Activated T-cell treated with anti-CD3 and anti-CD28 coated beads for 24 hours (primary cell): ENCODE data around the gene WDR44.
A peak's percentile ranks its signal among the peaks of the same experiment; 100 is the strongest.
"Not testable (repeated sequence)": the region's sequence is repeated elsewhere in the genome, so short reads cannot be mapped to it uniquely, and the experiment has no call there.

Experiments
- DNase-seq: peaks from one replicate; pipeline ENCODE4 v3.0.0-alpha.2; 2020; ENCODE audit warnings: low read depth

WDR44 gene, protein sequence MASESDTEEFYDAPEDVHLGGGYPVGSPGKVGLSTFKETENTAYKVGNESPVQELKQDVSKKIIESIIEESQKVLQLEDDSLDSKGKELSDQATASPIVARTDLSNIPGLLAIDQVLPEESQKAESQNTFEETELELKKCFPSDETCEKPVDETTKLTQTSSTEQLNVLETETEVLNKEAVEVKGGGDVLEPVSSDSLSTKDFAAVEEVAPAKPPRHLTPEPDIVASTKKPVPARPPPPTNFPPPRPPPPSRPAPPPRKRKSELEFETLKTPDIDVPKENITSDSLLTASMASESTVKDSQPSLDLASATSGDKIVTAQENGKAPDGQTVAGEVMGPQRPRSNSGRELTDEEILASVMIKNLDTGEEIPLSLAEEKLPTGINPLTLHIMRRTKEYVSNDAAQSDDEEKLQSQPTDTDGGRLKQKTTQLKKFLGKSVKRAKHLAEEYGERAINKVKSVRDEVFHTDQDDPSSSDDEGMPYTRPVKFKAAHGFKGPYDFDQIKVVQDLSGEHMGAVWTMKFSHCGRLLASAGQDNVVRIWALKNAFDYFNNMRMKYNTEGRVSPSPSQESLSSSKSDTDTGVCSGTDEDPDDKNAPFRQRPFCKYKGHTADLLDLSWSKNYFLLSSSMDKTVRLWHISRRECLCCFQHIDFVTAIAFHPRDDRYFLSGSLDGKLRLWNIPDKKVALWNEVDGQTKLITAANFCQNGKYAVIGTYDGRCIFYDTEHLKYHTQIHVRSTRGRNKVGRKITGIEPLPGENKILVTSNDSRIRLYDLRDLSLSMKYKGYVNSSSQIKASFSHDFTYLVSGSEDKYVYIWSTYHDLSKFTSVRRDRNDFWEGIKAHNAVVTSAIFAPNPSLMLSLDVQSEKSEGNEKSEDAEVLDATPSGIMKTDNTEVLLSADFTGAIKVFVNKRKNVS

GRCh38 chrX:118345464-118346257 lies at the start of gene WDR44:
Gene WDR44 (plus strand): TSS chrX:118346106. CDS start chrX:118346504, 398 bp downstream.
- peak; percentile 88 for DNase-seq

GRCh38 chrX:118305827-118306226 lies 40.1 kb upstream of the WDR44 start:
- not testable (repeated sequence) for DNase-seq

- DNase-seq: no peak
Observed at GRCh38 chrX:118315529-118315928, 30.4 kb upstream of the WDR44 start.

DNA sequence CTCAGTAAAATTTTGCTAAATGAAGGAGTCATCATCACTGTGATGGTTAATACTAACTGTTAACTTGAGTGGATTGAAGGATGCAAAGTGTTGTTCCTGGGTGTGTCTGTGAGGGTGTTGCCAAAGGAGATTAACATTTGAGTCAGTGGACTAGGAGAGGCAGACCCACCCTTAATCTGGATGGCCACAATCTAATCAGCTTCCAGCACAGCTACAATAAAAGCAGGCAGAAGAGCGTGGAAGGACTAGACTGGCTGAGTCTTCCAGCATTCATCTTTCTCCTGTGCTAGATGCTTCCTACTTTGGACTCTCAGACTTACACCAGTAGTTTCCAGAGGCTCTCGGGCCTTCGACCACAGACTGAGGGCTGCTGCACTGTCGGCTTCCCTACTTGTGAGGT lies 21.3 kb upstream of the WDR44 start:
- DNase-seq: no peak

DNA sequence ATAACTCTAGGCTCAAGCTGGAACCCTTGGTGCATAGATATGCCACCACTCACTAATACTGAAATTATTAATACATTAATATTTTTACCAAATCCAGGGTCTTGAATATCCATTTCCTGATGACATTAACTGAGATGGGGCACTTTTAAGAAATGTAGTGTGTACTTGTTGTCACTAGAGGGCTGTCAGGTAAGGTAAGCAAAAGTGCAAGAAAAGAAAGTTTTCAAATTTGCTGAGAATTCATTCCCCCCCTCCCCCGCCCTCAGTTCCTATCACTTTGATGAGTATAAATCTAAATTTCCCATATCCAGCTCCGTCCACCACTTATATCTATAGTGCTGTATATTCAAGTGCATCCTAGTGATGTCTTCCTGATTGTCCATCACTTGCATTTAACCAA lies 20.5 kb upstream of the WDR44 start:
- DNase-seq: no peak

DNA sequence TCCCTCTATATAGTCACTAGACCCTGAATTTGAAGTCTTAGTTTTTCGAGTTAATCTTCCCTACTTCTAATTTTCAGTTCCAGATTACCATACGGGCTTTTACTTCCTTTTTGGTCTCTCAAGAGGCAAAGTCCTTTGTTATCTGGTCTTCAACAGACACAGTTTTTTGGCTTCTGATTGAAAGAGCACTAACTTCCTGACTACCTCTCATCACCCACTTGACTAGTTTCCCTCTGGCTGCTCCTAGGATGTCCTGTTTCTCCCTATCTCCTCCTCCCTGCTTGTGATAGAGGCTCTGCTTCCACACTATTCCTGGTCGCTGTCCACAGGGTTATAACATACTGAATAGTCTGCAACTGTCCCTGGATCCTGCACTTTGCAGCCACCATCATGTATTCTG lies 16.7 kb upstream of the WDR44 start:
- no peak for DNase-seq

- DNase-seq: no peak
Observed at GRCh38 chrX:118337687-118338086, 8.2 kb upstream of the WDR44 start.

DNA sequence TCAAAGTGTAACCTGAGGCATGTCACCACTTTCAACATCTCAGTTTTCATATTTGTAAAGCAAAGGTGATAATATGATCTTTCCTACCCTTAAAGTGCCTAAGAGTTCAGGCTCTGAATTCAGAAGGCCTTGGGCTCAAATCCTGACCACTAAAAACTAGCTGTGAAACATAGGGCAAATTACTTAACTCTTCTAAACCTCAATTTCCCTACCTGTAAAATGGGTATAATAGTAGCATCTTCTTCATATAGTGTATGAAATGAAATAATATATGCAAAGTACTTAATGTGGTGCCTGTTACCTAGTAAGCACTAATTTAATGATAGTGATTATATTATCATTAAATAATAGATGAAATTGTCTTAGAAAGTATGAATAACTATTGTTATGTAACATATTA lies 7.0 kb upstream of the WDR44 start:
- no peak for DNase-seq

- DNase-seq: no peak
Observed at GRCh38 chrX:118345045-118345463, 852 bp upstream of the WDR44 start.

- peak; percentile 31 for DNase-seq
Observed at GRCh38 chrX:118346258-118347094, 570 bp downstream of the WDR44 start.

DNA sequence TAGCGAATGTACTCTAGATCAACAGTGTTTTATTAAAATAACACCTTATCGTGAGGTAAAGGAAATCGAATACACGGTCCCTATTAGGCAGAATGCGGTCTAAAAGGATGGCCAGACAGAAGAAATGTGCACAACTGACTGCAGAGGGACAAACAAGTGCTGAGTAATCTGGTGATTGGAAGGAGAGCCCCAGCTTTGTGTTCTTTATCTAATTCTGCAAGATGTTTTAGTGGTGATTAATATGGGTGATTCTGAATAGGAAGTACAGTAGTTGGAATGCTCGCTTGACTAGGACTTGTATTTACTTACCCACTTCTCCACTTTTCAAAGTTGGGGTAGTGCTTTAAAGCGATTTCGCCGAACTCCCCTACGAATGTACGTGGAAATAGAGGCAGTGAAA lies 1.2 kb downstream of the WDR44 start:
- no peak for DNase-seq

GRCh38 chrX:118347736-118348135 lies 1.8 kb downstream of the WDR44 start:
- no peak for DNase-seq

DNA sequence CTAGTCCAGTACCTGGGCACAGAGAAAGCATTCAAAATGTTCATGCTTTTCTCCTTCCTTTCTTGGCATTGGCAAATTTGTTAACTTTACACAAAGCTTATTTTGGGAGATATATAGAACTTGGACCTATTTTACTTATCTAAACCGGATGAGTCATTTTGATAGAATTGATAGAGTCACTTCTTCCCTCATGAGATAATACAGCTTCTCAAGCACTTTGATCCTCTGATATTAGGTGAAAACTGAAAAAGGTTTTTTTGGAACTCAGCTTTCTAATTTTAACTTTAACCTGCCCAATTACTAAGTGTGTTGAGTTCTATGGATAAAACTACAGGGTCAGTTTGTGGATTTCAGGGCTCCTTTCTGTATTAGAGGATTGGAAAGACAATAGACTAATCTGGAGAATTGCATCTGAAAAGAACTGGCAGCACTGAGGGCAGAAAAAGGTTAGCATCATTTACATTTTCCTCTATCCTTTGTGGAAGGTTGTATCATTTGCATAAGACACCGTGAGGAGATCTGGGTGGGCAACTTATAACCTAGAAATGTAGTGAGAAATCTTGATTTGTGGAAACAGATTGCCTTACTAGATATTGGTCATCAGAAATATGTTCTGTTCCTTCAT lies 2.4 kb downstream of the WDR44 start:
- DNase-seq: no peak

DNA sequence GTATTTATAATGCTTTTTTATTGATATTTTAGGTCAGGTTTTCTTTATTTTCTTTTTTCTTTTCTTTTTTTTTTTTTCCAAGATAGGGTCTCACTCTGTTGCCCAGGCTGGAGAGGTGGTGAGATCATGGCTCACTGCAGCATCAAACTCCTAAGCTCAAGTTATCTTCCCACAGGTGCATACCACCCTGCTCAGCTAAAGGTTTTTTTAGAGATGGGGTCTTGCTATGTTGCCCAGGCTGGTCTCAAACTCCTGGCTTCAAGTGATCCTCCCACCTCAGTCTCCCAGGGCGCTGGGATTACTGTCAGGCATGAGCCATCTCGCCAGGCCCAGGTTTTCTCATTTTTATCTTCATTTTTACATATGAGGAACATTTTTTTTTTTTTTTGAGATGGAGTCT lies 3.3 kb downstream of the WDR44 start:
- DNase-seq: no peak

DNA sequence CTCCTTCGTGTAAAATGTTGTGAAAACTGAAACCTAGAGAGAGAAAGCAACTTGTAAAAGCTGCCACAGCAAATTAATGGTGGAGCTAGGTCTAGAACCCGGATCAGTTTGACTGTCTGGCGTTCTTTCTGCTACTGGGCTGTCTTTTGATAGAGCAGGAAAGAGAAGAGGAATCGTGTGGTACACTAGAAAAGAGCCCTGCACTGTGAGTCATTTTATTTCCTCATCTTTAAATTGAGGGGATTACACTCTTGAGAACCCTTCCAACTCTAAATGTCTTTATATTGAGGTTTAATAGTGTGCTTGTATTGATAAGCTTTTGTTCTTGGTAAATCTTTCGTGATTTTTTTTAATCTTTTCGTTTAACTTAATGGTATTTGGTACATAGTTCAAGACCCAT lies 4.3 kb downstream of the WDR44 start:
- DNase-seq: no peak

DNA sequence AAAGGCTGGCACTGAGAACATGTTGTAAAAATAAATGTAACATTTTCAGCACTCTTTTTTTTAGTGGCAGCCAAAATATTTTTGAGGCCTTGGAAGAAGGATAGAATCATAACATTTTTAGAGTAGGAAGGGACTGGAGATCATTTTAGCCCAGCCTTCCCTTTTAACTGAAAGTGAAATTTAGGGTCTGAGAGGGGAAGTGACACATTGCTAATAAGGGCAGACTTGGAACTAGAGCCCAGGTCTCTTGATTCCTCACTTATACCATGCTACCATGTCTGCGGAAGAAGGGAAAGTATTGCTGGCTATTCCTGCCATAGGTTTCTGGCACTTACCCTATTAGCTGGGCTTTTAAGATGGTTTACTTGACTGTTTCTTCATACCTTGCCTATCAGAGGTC lies 4.8 kb downstream of the WDR44 start:
- no peak for DNase-seq

- DNase-seq: no peak
Observed at GRCh38 chrX:118352566-118352965, 6.7 kb downstream of the WDR44 start.

- no peak for DNase-seq
Observed at GRCh38 chrX:118353081-118353850, 7.4 kb downstream of the WDR44 start.

GRCh38 chrX:118355225-118355920 lies 9.5 kb downstream of the WDR44 start:
- DNase-seq: no peak
